RWPE2 (cell line): ENCODE data around the gene PPOX.
A peak's percentile ranks its signal among the peaks of the same experiment; 100 is the strongest.

Experiments
- ATAC-seq: fragments of 200-7000 bp; cut with Tn5 transposase; 3 replicates; pipeline ENCODE4 v1.9.1; 2021; ENCODE audit warnings: low read depth
- DNase-seq: peaks from one replicate; pipeline ENCODE4 v3.0.0-alpha.2; 2020; ENCODE audit warnings: low spot score
- H3K27ac ChIP-seq: fragments of 450-650 bp; 2 replicates; pipeline ENCODE4 v1.5.1; 2017; ENCODE audit warnings: mild to moderate bottlenecking; ENCODE audit not compliant: poor library complexity, severe bottlenecking
- H3K27me3 ChIP-seq: fragments of 250-450 bp; sonication (Bioruptor Pico); 2 replicates; pipeline ENCODE4 v1.5.1; 2021; ENCODE audit warnings: mild to moderate bottlenecking, moderate library complexity; ENCODE audit not compliant: insufficient read depth, poor library complexity, severe bottlenecking
- H3K36me3 ChIP-seq: fragments of 250-450 bp; sonication (Bioruptor Pico); 2 replicates; pipeline ENCODE4 v1.5.1; 2020; ENCODE audit warnings: low read depth, mild to moderate bottlenecking, moderate library complexity
- H3K4me1 ChIP-seq: fragments of 250-450 bp; sonication (Bioruptor Pico); 2 replicates; pipeline ENCODE4 v1.5.1; 2021; ENCODE audit warnings: mild to moderate bottlenecking, moderate library complexity; ENCODE audit not compliant: insufficient read depth, poor library complexity, severe bottlenecking
- H3K4me3 ChIP-seq: fragments of 250-450 bp; sonication (Bioruptor Pico); 2 replicates; pipeline ENCODE4 v1.5.1; 2021; ENCODE audit warnings: mild to moderate bottlenecking, moderate library complexity; ENCODE audit not compliant: severe bottlenecking
- H3K9me3 ChIP-seq: fragments of 250-450 bp; sonication (Bioruptor Pico); 2 replicates; pipeline ENCODE4 v1.5.1; 2021; ENCODE audit warnings: mild to moderate bottlenecking, moderate library complexity; ENCODE audit not compliant: severe bottlenecking
- TF ChIP-seq, protein P1 (sequence below): fragments of 450-650 bp; IDR thresholded peaks from one replicate; pipeline ENCODE4 v1.5.1; 2017; ENCODE audit warnings: mild to moderate bottlenecking, moderate library complexity; ENCODE audit not compliant: poor library complexity, severe bottlenecking

The PPOX gene

DNA sequence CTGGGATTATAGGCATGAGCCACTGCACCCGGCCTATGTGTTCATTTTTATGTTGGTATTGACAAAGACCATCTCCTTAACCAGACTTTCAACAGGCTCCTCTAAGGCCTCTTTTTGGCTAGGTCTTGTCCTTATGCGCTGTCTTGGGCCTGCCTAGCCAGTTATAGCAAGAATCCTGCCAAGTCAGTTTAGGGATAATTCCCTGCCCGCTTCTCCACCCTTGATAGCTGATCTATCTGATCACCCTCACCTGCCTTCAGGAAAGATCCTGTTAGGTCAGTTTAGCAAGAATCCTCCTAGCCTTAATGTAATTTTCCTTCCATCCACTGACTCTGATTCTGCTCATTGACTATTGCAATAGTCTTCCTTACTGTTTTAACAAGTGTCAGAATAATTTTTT lies 13.5 kb downstream of the PPOX start:
- H3K9me3 ChIP-seq, result no peaks in the 10 kb centered on the region
- no peak overlapping the region for H3K27ac ChIP-seq
- peaks cover 20% of the 10 kb centered on the region for H3K4me1 ChIP-seq
- peaks cover 11% of the 10 kb centered on the region for H3K36me3 ChIP-seq
- no peak overlapping the region for H3K4me3 ChIP-seq
- no peak for ATAC-seq
- TF ChIP-seq, protein P1, sequence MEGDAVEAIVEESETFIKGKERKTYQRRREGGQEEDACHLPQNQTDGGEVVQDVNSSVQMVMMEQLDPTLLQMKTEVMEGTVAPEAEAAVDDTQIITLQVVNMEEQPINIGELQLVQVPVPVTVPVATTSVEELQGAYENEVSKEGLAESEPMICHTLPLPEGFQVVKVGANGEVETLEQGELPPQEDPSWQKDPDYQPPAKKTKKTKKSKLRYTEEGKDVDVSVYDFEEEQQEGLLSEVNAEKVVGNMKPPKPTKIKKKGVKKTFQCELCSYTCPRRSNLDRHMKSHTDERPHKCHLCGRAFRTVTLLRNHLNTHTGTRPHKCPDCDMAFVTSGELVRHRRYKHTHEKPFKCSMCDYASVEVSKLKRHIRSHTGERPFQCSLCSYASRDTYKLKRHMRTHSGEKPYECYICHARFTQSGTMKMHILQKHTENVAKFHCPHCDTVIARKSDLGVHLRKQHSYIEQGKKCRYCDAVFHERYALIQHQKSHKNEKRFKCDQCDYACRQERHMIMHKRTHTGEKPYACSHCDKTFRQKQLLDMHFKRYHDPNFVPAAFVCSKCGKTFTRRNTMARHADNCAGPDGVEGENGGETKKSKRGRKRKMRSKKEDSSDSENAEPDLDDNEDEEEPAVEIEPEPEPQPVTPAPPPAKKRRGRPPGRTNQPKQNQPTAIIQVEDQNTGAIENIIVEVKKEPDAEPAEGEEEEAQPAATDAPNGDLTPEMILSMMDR, result no peak
- DNase-seq, result no peak
- H3K27me3 ChIP-seq, result no peaks in the 10 kb centered on the region

DNA sequence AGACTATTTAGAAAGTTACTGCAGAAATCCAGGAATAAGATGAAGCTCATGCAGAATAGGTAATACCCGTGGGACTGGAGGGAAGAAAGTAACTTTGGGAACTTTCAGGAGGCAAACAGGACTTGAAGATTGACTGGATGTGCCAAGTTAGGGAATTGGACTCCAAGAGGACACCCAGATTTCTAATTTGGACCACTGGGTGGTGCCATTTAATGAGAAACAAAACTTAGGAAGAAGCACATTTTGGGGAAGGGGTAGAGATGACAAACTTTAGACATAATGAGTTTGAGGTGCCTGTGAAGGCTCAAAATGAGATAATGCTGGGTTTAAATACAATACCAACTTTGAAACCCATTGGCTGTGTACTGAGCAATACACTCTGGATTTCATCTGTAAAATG lies 14.4 kb downstream of the PPOX start:
- H3K27ac ChIP-seq, result no peak overlapping the region
- peaks cover 2% of the 10 kb centered on the region for H3K36me3 ChIP-seq
- H3K27me3 ChIP-seq, result no peaks in the 10 kb centered on the region
- no peak overlapping the region for H3K4me3 ChIP-seq
- H3K4me1 ChIP-seq, result peaks cover 20% of the 10 kb centered on the region
- no peak for DNase-seq
- ATAC-seq, result no peak
- TF ChIP-seq, protein P1, result peak; percentile 51
- no peaks in the 10 kb centered on the region for H3K9me3 ChIP-seq

DNA sequence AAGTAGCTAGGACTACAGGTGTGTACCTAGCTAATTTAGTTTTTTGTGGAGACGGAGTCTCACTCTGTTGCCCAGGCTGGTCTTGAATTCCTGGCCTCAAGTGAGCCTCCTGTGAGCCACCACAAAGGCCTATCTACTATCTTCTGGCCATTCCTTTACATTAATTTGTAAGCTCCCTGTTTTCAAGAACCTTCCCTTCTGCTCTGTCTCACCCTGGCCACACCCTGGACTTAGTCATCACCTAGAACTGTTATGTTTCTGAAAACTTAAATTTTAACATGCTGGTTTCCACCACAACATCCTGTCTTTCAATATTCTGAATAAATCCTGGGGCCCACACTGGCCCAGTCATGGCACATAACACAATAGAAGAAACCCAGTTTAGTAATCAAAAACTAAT lies 16.0 kb downstream of the PPOX start:
- TF ChIP-seq, protein P1, result no peak
- DNase-seq (no peak), ATAC-seq (peak; percentile 72)
- Histone ChIP-seq H3K9me3 (no peaks in the 10 kb centered on the region), H3K27ac (peak overlapping the region; percentile 74), H3K27me3 (no peaks in the 10 kb centered on the region), H3K36me3 (no peaks in the 10 kb centered on the region), H3K4me1 (peaks cover 15% of the 10 kb centered on the region), H3K4me3 (no peak overlapping the region)

DNA sequence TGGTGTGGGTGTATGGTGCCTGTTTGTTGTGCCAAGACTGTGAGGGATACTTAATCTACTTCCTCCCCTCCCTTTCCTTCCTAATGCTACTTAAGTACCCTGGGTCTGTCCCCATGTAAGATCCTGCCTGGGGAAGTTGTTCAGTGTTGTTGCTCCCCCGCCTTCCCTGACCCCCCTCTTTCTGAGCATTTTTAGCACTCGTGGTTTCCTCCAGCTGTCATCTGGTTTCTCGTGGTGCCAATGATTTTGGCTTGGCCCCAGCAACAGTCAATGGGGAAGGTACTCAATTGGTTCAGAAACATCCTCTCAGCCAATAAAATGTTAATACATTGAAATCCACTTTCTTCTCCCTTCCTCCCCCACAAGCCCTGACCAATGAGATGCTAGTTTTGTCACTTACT lies 19.1 kb downstream of the PPOX start:
- Histone ChIP-seq H3K9me3 (no peaks in the 10 kb centered on the region), H3K4me1 (peaks cover 12% of the 10 kb centered on the region), H3K27me3 (no peaks in the 10 kb centered on the region), H3K36me3 (no peaks in the 10 kb centered on the region), H3K4me3 (no peak overlapping the region), H3K27ac (no peak overlapping the region)
- no peak for DNase-seq
- TF ChIP-seq, protein P1, result no peak
- no peak for ATAC-seq

DNA sequence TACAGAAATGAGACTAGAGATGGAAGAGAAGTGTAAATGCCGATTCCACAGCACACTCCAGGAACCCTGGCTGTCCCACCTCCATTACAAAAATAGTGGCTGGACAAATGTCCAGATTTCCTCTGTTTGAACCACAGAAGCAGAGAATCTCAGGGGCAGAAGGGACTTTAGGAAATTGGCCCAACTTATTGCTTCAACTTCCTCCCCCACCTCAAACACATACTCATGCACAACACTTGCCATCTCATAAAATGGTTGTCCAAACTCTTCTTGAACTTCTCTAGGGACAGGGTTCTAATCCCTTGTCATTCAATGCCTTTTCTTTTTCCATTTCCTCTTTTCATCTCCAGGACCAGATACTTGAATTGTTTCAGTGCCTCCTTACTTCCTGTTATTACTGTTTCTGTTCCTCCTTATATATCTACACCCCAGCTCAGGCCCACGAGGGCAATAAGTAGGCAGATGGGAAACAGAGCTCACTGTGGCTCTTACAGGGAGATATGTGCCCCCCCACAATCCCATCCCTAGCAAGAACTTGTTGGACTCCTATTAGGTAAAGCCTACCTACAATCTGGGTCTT lies 19.6 kb downstream of the PPOX start:
- no peak for ATAC-seq
- H3K9me3 ChIP-seq, result no peaks in the 10 kb centered on the region
- H3K27me3 ChIP-seq, result no peaks in the 10 kb centered on the region
- peaks cover 12% of the 10 kb centered on the region for H3K4me1 ChIP-seq
- TF ChIP-seq, protein P1, result no peak
- H3K36me3 ChIP-seq, result no peaks in the 10 kb centered on the region
- no peak overlapping the region for H3K4me3 ChIP-seq
- H3K27ac ChIP-seq, result no peak overlapping the region
- DNase-seq, result no peak
